Endothelial cell of umbilical vein (primary cell): Measurements from ENCODE around the gene EML1. TPM values are rescaled to one million over a fixed set of nuclear protein-coding genes. Genes with fewer than 3 reads are reported as not detected.

Experiments
- BruUV-seq: library from RNA; stranded (reverse); fragments of 400-500 nt; replicated peaks from 2 replicates; lab custom pipeline; 2021; lab: Mats Ljungman, UMichigan
- CTCF ChIA-PET: fragments of 300-600, 350-600 bp; sonication (Branson Sonifier 250); formaldehyde crosslinking; loops from one replicate; lab custom pipeline; 2021; ENCODE audit warnings: antibody characterized with exemption, inconsistent platforms; lab: Charles Lee
- POLR2A ChIA-PET: fragments of 300-600, 350-600 bp; sonication (Branson Sonifier 250); formaldehyde crosslinking; loops from one replicate; lab custom pipeline; 2021; ENCODE audit warnings: antibody characterized with exemption, inconsistent platforms; lab: Charles Lee
- DNase-seq: peaks from one replicate; pipeline ENCODE4 v3.0.0-alpha.2; 2011; ENCODE audit warnings: low read depth, low spot score
- FAIRE-seq: peaks from 2 replicates; lab custom pipeline; 2011; peaks lifted over from hg19 to GRCh38; lab: Jason Lieb, UNC
- H2AFZ ChIP-seq: 2 replicates; pipeline ENCODE4 v1.6.0; 2012; ENCODE audit warnings: low read depth, low read length, control low read depth, inconsistent platforms
- H3K27ac ChIP-seq: 2 replicates; pipeline ENCODE4 v1.5.1; 2011; ENCODE audit warnings: low read depth, mild to moderate bottlenecking, control low read depth, low read length, moderate library complexity; ENCODE audit not compliant: insufficient read depth
- H3K27me3 ChIP-seq, 2 experiments: 2 replicates each; pipeline versions ENCODE4 v1.6.0 to v1.6.1; 2011; ENCODE audit warnings: low read length in 2 of 2, mixed read lengths in 1 of 2; ENCODE audit not compliant: control insufficient read depth in 2 of 2, insufficient read depth in 2 of 2
- H3K36me3 ChIP-seq, 2 experiments: 2 replicates in 1 of 2; 3 replicates in 1 of 2; pipeline ENCODE4 v1.5.1; 2011; ENCODE audit warnings: low read length in 2 of 2, mild to moderate bottlenecking in 1 of 2, moderate library complexity in 1 of 2; ENCODE audit not compliant: control insufficient read depth in 2 of 2, insufficient read depth in 2 of 2; ENCODE audit errors: extremely low read depth in 1 of 2
- H3K4me1 ChIP-seq: 3 replicates; pipeline ENCODE4 v1.5.1; 2011; ENCODE audit warnings: mild to moderate bottlenecking, low read length; ENCODE audit not compliant: control insufficient read depth, insufficient read depth; ENCODE audit errors: extremely low read depth
- H3K4me2 ChIP-seq: 2 replicates; pipeline ENCODE4 v1.6.1; 2011; ENCODE audit warnings: low read length, control low read depth, mixed read lengths; ENCODE audit not compliant: insufficient read depth
- H3K4me3 ChIP-seq, 3 experiments: fragments of 200-600 bp in 1 of 3; sonication (generic), shearing (Covaris generic) in 1 of 3; replicated peaks in 1 of 3; 2 replicates each; pipeline ENCODE4 v1.5.1; 2011 to 2016; ENCODE audit warnings: control low read depth in 3 of 3, low read length in 3 of 3, mild to moderate bottlenecking in 2 of 3, inconsistent platforms in 1 of 3, low read depth in 1 of 3, moderate library complexity in 1 of 3; ENCODE audit not compliant: insufficient read depth in 1 of 3
- H3K79me2 ChIP-seq: 2 replicates; pipeline ENCODE4 v1.6.0; 2012; ENCODE audit warnings: low read length, inconsistent platforms; ENCODE audit not compliant: control insufficient read depth, insufficient read depth
- H3K9ac ChIP-seq: replicated peaks from 2 replicates; pipeline ENCODE3; 2011; ENCODE audit warnings: low read length, control low read depth; ENCODE audit not compliant: insufficient read depth; ENCODE audit errors: extremely low read depth
- H3K9me1 ChIP-seq: replicated peaks from 3 replicates; pipeline ENCODE4 v1.6.0; 2011; ENCODE audit warnings: mild to moderate bottlenecking, low read length; ENCODE audit not compliant: control insufficient read depth, insufficient read depth; ENCODE audit errors: extremely low read depth
- H3K9me3 ChIP-seq: replicated peaks from 2 replicates; pipeline ENCODE4 v1.5.1; 2012; ENCODE audit warnings: low read length, inconsistent platforms; ENCODE audit not compliant: control insufficient read depth, insufficient read depth
- H4K20me1 ChIP-seq: replicated peaks from 2 replicates; pipeline ENCODE3; 2011; ENCODE audit warnings: mild to moderate bottlenecking, low read length; ENCODE audit not compliant: control insufficient read depth, insufficient read depth; ENCODE audit errors: extremely low read depth
- CTCF ChIP-seq, 2 donors: IDR thresholded peaks; 1 replicate in 1 of 2; 2 replicates in 1 of 2; pipeline ENCODE4 v1.5.1; 2011; ENCODE audit warnings: low read length in 2 of 2, mild to moderate bottlenecking in 2 of 2, moderate library complexity in 2 of 2, control low read depth in 1 of 2, inconsistent platforms in 1 of 2, low read depth in 1 of 2; ENCODE audit not compliant: insufficient read depth in 1 of 2; ENCODE audit errors: extremely low read depth in 1 of 2
- EZH2 ChIP-seq: IDR thresholded peaks from 2 replicates; pipeline ENCODE4 v1.6.1; 2012; ENCODE audit warnings: borderline replicate concordance, low read depth, mild to moderate bottlenecking, moderate library complexity, low read length, inconsistent platforms; ENCODE audit not compliant: severe bottlenecking
- FOS ChIP-seq: IDR thresholded peaks from 2 replicates; pipeline ENCODE4 v1.6.1; 2011; ENCODE audit warnings: mild to moderate bottlenecking, low read length, moderate library complexity, borderline replicate concordance; ENCODE audit not compliant: insufficient read depth
- GATA2 ChIP-seq: IDR thresholded peaks from 2 replicates; pipeline ENCODE4 v1.7.0; 2011; ENCODE audit warnings: low read depth, mild to moderate bottlenecking, moderate library complexity, mixed read lengths, low read length; ENCODE audit not compliant: insufficient read length, insufficient read depth
- JUN ChIP-seq: IDR thresholded peaks from 2 replicates; pipeline ENCODE4 v1.6.1; 2011; ENCODE audit warnings: borderline replicate concordance, low read depth; ENCODE audit not compliant: insufficient read length, insufficient read depth
- MAX ChIP-seq: IDR thresholded peaks from 2 replicates; pipeline ENCODE4 v1.6.1; 2011; ENCODE audit not compliant: insufficient read depth, insufficient read length
- MYC ChIP-seq: IDR thresholded peaks from one replicate; pipeline ENCODE4 v1.6.1; 2011; ENCODE audit warnings: mild to moderate bottlenecking, low read depth, low read length
- POLR2A ChIP-seq: IDR thresholded peaks from 2 replicates; pipeline ENCODE4 v1.6.1; 2012; ENCODE audit warnings: low read depth, mild to moderate bottlenecking, control low read depth, low read length
- POLR2AphosphoS5 ChIP-seq: IDR thresholded peaks from 2 replicates; pipeline ENCODE4 v1.6.1; 2012; ENCODE audit warnings: low read depth, mild to moderate bottlenecking, control low read depth, low read length, moderate library complexity; ENCODE audit not compliant: insufficient read depth
- dilution Hi-C: fragments of 300-500 bp; cut with MboI; formaldehyde crosslinking; loops from one replicate; pipeline ENCODE4 v1.15.0; 2019; ENCODE audit warnings: low sequenced_read_pairs; ENCODE audit not compliant: extremely low pct_ligation_motif_present
- intact Hi-C: fragments of 100-400 bp; cut with micrococcal nuclease; formaldehyde crosslinking; loops from one replicate; pipeline ENCODE4 v1.10.0; 2022
- polyA plus RNA-seq, 4 experiments: library from polyadenylated mRNA; depleted of rRNA in 3 of 4; stranded (reverse) in 3 of 4; unstranded in 1 of 4; fragments of >200 nt; gene quantifications; 2 replicates each; pipeline versions ENCODE4 v1.2.1 to v1.2.3, GENCODE V29; 2011 to 2012; ENCODE audit warnings: missing spikeins in 1 of 4
- total RNA-seq: library from RNA; stranded (reverse); gene quantifications from 2 replicates; pipeline ENCODE4 v1.2.3, GENCODE V29; 2021

The EML1 gene
- total and polyA plus RNA-seq, 2 donors (not counting 3 experiments of a cell fraction or from before 2014, with no cell fraction given) = 22.9 to 33.0 TPM

GRCh38 chr14:99786511-99786989 is 6.7 kb upstream of the EML1 start:
- intact Hi-C loops (no loop called here), dilution Hi-C loops (no loop called here)
- Histone ChIP-seq H3K4me3 (no peak overlapping the region), H2AFZ (no peak overlapping the region), H3K9me3 (no peaks in the 10 kb centered on the region), H3K27me3 (no peaks in the 10 kb centered on the region), H3K9ac (no peak overlapping the region), H3K79me2 (no peaks in the 10 kb centered on the region), H3K27ac (no peak overlapping the region), H3K4me1 (peaks cover 1% of the 10 kb centered on the region), H3K36me3 (no peaks in the 10 kb centered on the region), H3K4me2 (no peak overlapping the region), H4K20me1 (no peaks in the 10 kb centered on the region), H3K9me1 (no peaks in the 10 kb centered on the region)
- ChIA-PET POLR2A (interaction anchor here (0.7 kb wide), 1 partner anchor 20 kb away, joined by 6 read pairs; no protein-coding TSS in a partner anchor), CTCF (interaction anchor here (0.7 to 2.0 kb wide), 4 partner anchors 10 to 385 kb away, joined by 3 to 5 read pairs (median 5); no protein-coding TSS in a partner anchor)
- FAIRE-seq (no peak), DNase-seq (no peak)
- BruUV-seq = no TSS peak
- TF ChIP-seq FOS (no peak), MAX (no peak), JUN (no peak), GATA2 (no peak), CTCF (IDR thresholded peaks at IDR 0.05; ENCODE audit: extremely low read depth in 1 of 2, insufficient read depth in 1 of 2, low read depth in 1 of 2, low read length in 2 of 2) (no peak)

- H3K4me3 ChIP-seq = no peak overlapping the region
- no peaks in the 10 kb centered on the region for H3K79me2 ChIP-seq
- no peak for FAIRE-seq
- no TSS peak for BruUV-seq
- CTCF ChIA-PET = no interaction called here
- H3K36me3 ChIP-seq = no peaks in the 10 kb centered on the region
- POLR2A ChIA-PET = no interaction called here
- no peak overlapping the region for H3K27ac ChIP-seq
- intact Hi-C loops (no loop called here), dilution Hi-C loops (no loop called here)
- no peak overlapping the region for H3K9ac ChIP-seq
- H3K4me2 ChIP-seq = no peak overlapping the region
- no peaks in the 10 kb centered on the region for H3K9me3 ChIP-seq
- H3K9me1 ChIP-seq = no peaks in the 10 kb centered on the region
- no peak overlapping the region for H2AFZ ChIP-seq
- TF ChIP-seq JUN (no peak), POLR2AphosphoS5 (no peak), EZH2 (no peak), POLR2A (no peak), MYC (no peak), MAX (no peak), GATA2 (no peak), CTCF (IDR thresholded peaks at IDR 0.05; ENCODE audit: extremely low read depth in 1 of 2, insufficient read depth in 1 of 2, low read depth in 1 of 2, low read length in 2 of 2) (no peak), FOS (no peak)
- DNase-seq = no peak
- H3K27me3 ChIP-seq = no peaks in the 10 kb centered on the region
- peaks cover 9% of the 10 kb centered on the region for H3K4me1 ChIP-seq
- no peaks in the 10 kb centered on the region for H4K20me1 ChIP-seq
These were observed 4.5 kb upstream of the EML1 start for GRCh38 chr14:99788713-99789112.
